GM19193 (cell line): ENCODE measurements around the gene SLC26A1.

Source experiments
- POLR2A ChIP-seq: IDR thresholded peaks from 4 replicates; pipeline ENCODE4 v1.6.1; 2011; ENCODE audit not compliant: insufficient read depth, insufficient read length; ENCODE audit errors: extremely low read depth

Gene SLC26A1

GRCh38 chr4:1009542-1010394 is 16.6 kb upstream of the SLC26A1 start:
- TF ChIP-seq POLR2A: no peak

- TF ChIP-seq POLR2A: no peak
Measured at GRCh38 chr4:1008840-1009541, 15.8 kb upstream of the SLC26A1 start.

GRCh38 chr4:1006856-1007255 is 13.7 kb upstream of the SLC26A1 start:
- no peak for TF ChIP-seq POLR2A

- no peak for TF ChIP-seq POLR2A
Measured at GRCh38 chr4:1004557-1005485, 11.6 kb upstream of the SLC26A1 start.

- no peak for TF ChIP-seq POLR2A
Measured at GRCh38 chr4:1004071-1004418, 10.8 kb upstream of the SLC26A1 start.

- no peak for TF ChIP-seq POLR2A
Measured at GRCh38 chr4:1003271-1004070, 10.3 kb upstream of the SLC26A1 start.

GRCh38 chr4:1002631-1003251 is 9.5 kb upstream of the SLC26A1 start:
- TF ChIP-seq POLR2A: no peak

- no peak for TF ChIP-seq POLR2A
Measured at GRCh38 chr4:1002131-1002630, 9.0 kb upstream of the SLC26A1 start.

- no peak for TF ChIP-seq POLR2A
Measured at GRCh38 chr4:1001561-1002130, 8.4 kb upstream of the SLC26A1 start.

GRCh38 chr4:1000686-1001260 is 7.6 kb upstream of the SLC26A1 start:
- no peak for TF ChIP-seq POLR2A

GRCh38 chr4:999882-1000425 is 6.8 kb upstream of the SLC26A1 start:
- TF ChIP-seq POLR2A: no peak

- TF ChIP-seq POLR2A: no peak
Measured at GRCh38 chr4:998096-998691, 5.0 kb upstream of the SLC26A1 start.
